HG03565 (cell line): ENCODE data around the gene SMTN.

Source experiments
- ATAC-seq: cut with Tn5 transposase; IDR thresholded peaks from one replicate; pipeline ENCODE4 v1.9.1; 2021; ENCODE audit warnings: mild to moderate bottlenecking, moderate library complexity; ENCODE audit not compliant: unreplicated experiment

The SMTN gene

DNA sequence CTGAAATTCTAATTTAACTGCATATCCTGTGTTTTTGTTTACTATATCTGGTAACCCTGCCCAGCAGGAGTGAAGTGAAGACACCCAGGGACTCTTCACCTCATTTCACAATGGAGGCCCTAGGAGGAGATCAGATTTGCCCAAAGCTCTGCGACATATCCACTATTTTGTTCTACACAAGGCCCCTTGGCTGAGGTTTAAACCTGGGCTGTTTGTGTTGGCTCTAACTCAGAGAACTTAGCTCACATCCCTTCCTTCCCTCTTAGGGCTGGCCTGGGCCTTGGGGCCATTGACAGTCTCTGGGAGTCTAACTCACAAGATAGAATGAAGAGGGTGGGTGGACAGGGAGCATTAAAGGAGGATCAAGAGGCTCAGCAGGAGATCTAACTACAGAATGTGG is 67.4 kb downstream of the SMTN start:
- no peak for ATAC-seq

DNA sequence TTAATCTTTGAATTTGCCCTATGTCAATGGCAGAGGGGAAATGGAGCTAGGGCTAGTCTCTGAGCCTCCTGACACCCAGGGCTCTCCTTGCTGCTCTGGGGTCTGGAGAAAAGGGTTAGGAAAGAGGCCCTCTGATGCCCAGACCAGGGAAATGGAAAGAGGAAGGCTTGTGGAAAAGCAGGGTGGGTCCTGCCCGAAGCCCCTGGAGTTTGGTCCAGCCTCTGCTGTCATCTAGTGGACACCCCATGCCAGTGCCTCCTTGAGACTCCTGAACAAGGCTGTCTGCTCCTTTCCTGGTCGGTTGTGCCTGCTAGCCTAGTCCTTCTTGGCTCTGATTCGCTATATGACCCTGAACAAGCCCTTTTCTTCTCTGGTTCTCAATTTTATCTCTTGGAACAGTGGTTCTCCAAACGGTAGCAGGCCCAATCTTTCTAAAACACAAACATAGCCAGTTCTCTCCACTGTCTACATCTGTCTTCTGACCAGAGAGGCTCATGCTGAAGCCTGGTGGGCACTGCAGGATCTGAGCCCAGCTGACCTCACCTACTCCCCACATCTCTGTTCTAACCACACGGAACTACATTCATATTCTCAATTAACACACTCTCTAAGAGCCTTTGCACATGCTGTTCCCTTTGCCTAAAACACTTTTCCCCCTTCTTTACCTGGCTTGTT is 68.0 kb downstream of the SMTN start:
- no peak for ATAC-seq

DNA sequence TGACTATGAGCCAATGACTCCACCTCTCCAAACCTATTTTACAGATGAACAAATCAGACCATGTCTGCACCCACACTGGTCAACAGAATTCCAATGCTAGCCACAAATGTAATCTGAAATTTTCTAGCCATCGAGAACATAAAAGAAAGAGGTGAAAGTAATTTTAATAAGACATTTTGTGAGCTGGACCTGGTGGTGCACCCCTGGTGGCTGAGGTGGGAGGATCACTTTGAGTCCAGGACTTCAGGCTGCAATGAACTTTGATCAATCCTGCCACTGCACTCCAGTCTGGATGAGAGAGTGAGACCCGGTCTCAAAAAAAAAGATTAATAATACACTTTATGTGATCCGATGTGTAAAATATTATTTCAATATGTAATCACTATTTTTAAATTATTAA is 69.5 kb downstream of the SMTN start:
- no peak for ATAC-seq

DNA sequence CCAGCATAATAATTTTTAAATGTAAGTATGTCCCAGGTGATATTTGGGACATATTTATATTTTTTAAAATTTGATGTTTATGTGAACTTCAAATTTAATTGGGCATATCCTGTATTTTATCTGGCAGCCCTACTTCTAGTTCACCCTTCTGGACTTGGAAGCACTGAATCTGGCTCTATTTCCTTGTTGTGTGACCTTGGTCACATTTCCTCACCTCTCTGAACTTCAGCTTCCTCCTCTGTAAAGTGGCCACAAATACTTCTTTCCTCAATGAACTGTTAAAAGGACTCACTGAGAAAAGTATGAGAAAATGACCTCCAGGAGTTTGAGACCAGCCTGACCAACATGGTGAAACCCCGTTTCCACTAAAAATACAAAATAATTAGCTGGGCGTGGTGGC is 70.8 kb downstream of the SMTN start:
- ATAC-seq, result no peak

DNA sequence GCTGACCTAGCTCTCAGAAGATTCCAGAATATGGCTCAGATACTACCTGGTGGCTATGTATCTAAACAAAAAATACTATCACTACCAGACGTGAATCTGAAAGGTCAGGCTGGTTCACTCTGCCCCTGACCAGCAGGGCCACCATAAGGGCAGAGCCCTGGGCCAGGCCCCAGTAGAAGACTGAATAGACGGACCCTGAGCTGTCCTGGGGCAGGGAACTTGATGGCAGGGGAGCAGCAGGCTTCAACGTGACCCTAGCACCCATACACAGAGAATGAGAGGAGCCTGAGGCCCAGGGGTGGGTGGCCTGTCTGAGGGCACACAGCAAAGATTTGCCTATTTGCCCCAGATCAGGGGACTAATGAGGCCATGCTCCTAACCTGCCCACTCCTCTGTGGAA is 72.2 kb downstream of the SMTN start:
- ATAC-seq, result no peak
